Islet precursor cell (in vitro differentiated cells): ENCODE results near the gene NFE2.
"Not testable (repeated sequence)": the region's sequence is repeated elsewhere in the genome, so short reads cannot be mapped to it uniquely, and the experiment has no call there.

Experiments
- DNase-seq: peaks from one replicate; pipeline ENCODE4 v3.0.0-alpha.2; 2018

The NFE2 gene

DNA sequence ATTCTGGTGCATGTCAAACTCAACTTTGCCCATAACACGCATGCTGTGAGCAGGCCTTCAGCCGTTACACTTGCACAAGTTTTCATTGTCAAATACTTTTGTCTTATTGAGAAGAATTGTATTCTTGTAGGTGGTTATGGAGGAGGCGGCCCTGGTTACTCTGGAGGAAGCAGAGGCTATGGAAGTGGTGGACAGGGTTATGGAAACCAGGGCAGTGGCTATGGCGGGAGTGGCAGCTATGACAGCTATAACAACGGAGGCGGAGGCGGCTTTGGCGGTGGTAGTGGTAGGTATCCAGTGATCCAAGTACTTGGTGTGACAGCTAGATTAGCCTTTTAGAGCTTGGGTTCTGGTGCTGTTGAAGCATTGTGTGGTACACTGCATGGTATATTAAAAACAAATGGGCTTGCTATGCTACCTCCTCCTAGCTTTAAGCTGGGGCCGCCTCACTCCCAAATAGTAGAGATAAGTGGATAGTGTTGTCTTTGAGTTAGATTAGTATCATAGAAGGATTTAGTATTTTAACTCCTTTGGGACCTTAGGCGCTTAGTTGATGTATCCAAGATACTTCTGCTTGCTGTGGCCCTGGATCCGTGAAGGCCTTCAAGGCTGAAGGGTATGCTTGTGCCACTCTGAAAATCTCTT, 17.7 kb downstream of the NFE2 start:
- DNase-seq: peak; percentile 54

DNA sequence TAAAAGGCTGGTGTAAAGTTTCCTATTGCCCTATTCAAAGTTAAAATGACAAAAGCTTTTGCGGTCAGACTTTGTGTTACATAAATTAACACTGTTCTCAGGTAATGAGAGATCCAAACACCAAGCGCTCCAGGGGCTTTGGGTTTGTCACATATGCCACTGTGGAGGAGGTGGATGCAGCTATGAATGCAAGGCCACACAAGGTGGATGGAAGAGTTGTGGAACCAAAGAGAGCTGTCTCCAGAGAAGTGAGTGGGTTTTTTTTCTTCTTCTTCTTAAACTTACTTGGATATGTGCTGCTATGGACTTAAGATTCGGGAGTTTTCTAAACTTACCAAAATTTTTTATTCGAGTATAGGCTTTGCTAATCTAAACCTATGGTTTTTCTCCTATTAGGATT, 19.1 kb downstream of the NFE2 start:
- not testable (repeated sequence) for DNase-seq

DNA sequence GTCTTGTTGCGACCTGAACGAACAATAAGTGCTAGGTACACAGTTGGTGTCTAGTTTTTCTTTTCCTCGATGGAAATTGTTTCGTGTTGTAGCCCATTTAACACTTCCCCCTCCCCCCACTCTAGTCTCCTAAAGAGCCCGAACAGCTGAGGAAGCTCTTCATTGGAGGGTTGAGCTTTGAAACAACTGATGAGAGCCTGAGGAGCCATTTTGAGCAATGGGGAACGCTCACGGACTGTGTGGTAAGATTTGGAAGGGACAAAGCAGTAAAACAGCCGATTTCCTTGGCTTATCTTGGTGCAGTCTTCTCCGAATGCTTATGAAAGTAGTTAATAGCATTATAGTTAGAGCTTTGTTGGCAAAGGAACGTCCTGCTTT, 19.6 kb downstream of the NFE2 start:
- not testable (repeated sequence) for DNase-seq

DNA sequence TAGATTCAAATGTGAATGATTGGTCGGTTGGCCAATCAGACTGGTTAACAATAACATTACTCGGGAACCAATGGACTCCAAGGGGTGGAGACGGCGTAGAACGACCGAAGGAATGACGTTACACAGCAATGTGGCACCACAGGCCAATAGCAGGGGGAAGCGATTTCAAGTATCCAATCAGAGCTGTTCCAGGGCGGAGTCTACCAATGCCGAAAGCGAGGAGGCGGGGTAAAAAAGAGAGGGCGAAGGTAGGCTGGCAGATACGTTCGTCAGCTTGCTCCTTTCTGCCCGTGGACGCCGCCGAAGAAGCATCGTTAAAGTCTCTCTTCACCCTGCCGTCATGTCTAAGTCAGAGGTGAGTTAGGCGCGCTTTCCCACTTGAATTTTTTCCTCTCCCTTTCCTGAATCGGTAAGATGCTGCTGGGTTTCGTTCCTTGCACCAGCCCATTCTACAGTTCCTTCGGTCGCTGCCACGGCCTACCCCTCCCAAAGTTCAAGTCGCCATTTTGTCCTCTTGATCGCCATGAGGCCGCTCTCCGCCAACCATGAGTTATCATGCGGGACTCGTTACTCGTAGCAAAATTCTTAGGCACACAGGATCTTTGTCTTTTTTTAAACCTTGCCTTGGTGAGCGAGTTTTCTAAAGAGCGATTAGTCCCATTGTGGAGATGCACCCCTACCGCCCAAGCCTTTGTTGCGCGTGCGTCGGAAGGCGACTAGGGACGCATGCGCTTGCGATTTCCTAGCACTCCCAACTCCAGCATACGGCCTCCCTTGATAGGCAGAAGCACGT, 20.2 kb downstream of the NFE2 start, which contains the start of gene HNRNPA1:
TSS of gene HNRNPA1 (plus strand) at position 259 of the 793 bp plus-strand sequence. CDS start at position 341, 82 bp downstream.
- peak; percentile 100 for DNase-seq

DNA sequence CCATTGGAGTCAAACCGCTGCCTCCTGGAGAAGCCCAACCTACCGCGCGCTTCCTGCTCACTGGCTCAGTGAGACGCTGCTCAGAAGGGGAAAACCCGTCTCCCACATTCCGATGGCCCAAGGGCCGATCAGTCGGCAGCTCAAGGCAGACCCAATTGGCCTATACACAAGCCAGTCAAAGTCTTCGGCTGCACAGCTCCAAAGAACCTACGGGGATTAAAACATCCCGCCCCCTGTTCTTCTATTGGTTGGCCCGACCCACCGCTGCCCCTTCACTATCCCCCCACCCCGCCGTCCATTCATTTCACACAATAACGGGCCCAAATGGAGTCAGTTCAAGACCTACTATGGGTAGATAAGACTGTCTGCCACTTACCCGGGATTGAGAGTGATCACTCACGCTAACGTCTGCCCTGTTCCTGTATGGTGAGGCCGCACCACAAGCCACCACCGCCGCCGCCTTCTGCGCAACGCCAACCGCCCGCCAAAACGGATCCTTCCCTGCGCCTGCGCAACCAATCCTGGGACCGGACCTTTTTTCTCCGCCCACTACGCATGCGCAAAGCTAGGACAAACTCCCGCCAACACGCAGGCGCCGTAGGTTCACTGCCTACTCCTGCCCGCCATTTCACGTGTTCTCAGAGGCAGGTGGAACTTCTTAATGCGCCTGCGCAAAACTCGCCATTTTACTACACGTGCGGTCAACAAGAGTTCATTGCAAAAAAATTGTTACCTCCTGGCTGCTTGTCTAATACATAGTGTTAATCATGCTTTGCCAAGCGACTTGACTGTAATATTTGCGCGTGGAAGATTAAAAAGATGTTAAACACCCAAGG, 21.0 kb downstream of the NFE2 start, which contains the start of gene CBX5:
TSS of gene CBX5 (minus strand) at position 491 of the 836 bp plus-strand sequence. CDS start 22,472 bp downstream, outside the sequence.
- DNase-seq: peak; percentile 100

DNA sequence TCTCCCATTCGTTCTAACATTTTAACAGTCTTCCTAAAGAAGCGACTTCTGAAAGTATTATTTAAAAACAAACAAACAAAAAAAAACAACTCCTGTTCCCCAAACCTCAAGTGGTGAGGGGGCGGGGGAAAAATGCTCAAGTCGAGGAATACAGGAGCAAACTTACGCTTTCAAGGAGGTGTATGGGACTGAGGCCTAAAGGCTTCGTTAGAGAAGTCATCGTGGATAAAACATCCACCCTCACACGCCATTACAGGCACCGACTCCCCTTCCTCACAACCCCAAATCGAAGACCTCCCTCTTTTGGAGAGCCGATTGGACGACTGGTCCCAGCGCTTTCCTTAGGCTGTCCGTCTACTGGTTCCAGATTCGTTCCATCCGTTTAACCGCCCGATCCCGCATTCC, 21.6 kb downstream of the NFE2 start:
- no peak for DNase-seq

DNA sequence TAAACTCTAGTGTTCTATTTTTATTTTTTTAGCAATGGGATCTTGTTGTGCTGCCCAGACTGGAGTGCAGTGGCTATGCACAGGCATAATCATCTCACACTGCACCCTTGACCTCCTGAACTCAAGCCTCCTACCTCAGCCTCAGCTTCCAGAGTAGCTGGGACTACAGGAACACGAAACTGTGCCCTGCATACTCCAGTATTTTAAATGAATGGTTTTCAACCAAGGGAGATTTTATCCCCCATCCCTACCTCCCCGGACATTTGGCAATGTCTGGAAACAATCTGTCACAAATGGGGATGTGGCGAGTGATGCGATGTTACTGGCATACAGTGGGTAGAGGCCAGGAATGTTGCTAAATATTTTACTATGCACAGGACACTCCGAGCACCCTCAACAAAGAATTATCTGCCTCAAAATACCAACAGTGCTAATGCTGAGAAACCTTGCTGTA, 23.0 kb downstream of the NFE2 start:
- no peak for DNase-seq

DNA sequence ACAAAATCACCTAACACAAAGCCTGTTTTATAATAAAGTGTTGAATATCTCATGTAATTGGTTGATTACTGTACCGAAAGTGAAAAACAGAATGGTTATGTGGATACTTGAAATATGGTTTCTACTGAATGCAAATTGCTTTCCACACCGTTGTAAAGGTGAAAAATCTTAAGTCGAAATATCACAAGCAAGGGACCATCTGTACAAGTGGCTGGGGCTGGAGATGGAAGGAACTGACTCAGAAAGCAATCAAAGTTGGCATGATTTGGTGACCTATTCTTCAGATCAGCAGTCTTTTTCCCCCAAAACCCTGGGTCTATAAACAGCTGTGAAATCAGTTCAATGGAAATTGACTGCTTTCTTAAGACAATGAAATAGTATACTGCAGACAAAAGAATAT, 24.4 kb downstream of the NFE2 start:
- no peak for DNase-seq

DNA sequence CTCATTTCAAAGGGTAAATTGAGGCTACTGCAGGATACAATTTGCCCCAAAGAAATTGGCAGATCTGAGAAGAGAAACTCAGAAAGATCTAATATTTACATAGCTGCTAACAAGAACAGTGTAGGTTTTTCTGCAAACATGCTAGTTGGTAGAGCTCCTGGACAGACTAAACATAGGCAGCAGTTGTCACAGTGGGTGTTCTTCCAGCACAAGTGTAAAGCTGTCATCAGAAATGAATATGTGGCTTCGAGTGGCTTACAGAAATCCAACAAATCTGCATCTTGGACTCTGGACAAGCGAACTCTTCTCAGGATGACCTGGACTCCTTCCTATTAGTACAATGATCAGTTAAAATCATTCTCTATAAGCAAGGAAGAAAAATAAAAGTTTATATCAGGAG, 26.8 kb downstream of the NFE2 start:
- DNase-seq: no peak

DNA sequence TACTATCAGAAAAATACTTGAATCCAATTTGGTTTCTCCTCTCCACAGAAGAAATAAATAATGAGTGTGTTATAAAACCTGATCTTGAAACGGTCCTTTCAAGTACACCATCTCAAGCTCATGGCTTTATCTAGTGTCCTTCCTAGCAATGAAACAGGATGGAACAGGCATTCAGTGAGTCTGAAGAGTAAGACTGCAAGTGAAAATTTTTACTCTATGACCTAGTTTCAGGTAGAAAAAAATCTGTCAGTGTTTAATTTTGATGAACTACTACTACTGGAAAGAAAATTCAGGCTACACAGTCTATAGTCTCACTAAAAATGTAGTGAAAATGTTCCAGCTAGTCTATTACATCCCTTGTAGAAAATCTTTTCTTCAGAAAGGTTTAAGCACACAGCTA, 28.6 kb downstream of the NFE2 start:
- no peak for DNase-seq

DNA sequence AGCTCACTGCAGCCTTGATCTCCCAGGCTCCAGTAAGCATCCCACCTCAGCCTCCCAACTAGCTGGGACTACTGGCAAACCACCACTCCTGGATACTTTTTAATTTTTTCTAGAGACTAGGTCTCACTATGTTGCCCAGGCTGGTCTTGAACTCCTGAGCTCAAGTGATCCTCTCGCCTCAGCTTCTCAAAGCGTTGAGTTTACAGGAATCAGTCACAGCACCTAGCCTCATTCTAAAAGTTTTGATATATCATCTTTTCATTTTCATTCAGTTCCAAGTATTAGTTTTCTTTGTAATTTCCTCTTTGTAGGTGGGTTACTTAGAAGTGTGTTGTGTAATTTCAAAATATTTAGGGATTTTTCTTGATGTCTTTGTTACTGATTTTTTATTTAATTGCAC, 30.5 kb downstream of the NFE2 start:
- no peak for DNase-seq

DNA sequence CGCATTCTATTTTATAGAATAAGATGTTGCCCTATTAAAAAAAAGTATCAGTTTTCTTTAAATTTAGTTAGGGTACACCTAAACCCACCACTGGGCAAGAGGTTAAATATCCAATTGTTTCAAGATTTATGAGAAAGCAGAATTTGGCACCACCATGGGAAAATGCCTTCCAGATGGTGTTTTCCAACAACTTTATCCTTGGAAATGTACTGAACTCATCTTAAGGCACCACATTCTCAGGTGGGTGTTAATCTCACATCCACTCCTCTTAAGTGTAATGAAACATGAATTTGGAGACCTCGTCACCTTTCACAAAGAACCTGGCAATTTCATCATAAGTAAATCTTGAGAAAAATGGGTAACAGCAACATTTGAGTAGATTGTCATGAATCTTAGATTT, 34.0 kb downstream of the NFE2 start:
- DNase-seq: no peak

DNA sequence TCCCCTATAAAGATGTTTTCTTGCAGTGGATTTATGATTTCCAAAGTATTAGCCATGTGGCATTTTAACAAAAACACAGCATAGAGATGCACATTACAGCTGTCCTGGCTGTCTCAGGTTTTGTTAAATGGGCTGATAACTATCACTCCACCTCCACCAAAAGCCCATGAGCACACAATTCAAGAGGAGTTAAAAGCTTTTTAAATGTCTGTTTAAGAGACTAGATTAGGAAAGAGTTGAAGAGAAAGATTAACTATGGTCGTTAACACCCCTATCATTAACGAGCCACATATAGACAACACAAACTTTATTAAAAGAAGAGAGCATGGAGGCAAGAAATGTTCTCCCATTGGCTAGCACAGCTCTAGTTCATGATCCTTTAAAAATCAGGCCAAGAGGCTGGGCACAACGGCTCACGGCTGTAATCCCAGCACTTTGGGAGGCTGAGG, 35.4 kb downstream of the NFE2 start:
- DNase-seq: no peak

DNA sequence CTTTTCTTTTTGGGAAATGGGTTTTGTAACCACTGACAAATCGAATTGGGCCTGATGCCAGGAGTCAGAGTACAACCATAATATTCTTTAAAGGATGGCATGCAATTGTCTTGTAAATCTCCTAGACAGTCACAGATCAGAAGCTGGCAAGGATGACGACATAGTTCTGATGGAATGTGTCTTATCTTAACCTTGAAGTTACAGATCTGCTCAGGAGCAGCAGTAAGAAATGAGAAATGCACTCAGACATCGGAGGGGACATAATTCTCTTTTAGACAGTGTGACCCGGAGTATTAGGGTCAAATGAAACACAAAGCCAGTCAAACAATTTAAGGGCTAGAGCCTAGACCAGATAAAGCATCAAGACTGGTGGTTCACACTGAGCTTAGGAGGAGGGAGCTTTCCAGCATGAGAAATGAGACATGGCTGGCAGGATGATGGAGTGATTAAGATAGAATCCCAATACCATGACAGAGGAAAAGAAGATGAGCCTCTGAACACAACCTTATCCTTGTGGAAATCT, 38.4 kb downstream of the NFE2 start:
- DNase-seq: peak; percentile 77

DNA sequence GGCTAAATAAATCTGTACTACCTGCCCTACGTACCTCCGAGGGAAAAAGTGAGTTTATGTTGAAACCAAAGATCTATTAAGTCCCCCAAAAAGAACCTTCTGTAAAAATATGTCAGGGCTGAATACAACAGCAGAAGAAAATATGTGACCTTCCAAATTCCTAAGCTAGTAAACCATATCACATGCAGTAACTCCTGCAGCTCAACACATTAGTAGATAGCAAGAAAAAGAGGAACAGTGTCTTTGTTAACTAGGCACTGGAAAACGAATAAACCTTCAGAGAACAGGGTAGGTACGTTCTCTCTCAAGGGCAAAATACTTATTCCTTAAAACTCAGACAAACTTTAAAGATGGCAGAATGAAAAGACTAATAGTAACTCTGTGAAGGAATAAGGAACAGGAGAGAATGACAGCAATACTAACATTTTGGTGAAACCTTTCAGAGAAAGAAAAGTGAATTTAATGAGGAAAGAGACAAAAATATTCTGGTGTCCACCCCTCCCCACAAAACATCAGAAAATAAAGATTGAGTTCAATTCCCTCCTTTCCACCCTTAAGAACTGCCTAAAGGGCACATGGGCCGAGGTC, 38.9 kb downstream of the NFE2 start:
- no peak for DNase-seq

DNA sequence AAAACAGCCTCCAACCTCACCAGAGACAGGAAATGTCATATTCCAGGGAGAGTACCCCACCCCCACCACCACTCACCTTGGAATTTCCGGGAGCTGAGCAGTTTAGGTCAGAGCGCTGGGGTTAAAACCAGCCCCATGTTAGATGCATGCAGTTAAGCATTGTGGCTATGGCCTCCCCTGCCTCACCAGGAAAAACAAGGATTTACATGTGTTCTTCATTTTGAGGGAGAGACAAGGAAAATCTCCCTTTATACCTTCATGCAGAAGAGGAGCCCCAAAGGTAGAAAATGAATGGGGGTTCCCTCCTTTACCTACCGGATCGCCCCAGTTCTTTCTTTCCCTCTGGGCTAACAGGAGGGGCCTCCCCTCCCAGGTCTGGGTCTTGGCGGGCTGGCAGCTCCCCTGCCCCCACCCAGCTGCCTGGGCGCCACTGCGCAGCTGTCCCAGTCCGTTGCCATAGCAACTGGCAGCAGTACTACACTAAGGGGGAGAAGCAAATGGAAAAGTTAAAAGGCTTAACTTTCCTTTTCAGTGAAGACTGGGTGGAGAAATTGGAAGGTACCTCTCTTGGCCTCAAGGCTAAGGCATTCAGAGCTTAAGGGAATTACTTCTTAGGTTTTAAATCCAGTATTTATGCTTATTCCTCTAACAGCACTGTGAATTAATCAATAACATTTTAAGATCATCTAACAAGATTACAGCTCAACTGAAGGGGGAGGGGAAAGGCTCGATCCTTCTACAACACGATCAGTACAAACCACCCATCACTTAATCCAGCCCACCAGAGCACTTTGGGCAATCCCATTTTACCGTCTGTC, 41.4 kb downstream of the NFE2 start:
- DNase-seq: peak; percentile 98

DNA sequence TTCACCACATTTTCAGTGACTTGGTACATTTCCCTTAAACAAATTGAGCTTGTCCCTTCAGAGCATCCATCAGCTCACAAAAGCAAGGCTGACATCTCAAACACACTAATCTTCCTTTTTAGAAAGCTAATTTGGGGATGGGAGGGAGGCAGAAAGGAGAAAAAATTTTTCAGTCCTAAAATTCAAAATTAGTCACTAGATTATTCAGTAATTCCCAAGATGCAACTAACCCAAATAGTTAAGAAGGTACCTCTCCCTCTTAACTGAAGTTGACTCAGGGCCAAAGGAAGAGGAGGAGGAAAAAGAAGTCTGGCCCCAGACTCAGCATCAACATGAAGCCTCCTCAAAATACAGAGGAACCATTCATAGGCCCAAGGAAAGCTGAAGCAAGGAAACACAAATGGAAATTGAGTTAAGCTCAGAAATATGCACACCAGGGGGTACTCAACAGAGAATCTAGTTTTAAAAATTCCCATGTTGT, 42.6 kb downstream of the NFE2 start:
- peak; percentile 68 for DNase-seq

DNA sequence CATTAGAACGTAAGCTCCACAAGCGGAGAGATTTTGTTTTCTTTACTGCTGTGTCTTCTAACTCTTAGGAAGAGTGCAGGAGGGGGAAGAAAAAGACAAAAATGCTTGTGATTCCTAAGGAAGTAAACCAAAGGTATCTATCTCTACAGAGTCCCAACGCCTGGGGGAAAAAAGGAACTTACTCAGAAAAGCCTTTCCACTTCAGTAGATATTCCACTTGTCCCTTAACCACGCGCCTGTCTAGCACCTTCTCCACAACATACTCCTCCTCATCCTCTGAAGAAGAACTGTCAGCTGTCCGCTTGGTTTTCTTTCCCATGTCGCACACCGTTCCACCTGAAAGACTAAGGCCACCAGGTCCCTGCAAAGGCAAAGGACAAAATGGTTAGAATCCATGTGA, 43.5 kb downstream of the NFE2 start:
- DNase-seq: peak; percentile 59

DNA sequence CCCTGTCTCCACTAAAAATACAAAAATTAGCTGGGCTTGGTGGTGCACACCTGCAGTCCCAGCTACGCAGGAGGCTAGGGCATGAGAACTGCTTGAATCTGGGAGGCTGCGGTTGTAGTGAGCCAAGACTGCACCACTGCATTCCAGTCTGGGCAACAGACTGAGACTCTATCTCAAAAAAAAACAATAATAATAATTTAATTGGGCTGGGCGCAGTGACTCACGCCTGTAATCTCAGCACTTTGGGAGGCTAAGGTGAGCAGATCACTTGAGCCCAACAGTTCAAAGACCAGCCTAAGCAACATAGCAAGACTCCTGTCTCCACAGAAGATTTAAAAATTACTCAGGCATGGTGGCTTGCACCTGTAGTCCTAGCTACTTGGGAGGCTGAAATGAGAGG, 47.6 kb downstream of the NFE2 start:
- no peak for DNase-seq

DNA sequence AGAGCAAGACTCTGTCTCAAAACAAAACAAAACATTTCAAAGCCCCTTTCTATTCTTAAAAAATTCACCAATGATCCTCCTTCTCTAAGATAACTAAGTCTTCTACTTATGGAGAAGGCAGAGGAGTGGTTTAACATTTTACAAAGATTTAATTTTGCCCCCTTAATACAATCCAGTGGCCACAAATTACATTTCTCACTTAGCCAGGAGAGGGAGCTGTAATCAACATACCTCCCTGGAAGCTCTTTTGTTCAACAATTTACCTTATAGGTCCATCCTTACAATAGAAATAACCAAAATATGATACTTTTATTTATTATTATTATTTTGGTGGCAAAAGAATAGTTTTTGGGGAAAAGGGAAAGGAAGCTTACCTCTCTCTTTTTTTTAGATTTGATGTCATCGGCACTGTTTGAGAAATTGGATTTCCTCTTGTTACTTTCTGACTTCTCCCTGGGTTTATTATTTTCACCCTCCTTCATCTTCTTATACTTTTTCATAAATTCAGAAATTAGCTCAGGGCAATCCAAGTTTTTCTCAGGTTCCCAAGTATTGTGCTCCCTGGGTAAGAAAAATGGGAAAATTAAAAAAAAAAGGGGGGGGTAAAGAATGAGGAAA, 49.0 kb downstream of the NFE2 start:
- DNase-seq: no peak

DNA sequence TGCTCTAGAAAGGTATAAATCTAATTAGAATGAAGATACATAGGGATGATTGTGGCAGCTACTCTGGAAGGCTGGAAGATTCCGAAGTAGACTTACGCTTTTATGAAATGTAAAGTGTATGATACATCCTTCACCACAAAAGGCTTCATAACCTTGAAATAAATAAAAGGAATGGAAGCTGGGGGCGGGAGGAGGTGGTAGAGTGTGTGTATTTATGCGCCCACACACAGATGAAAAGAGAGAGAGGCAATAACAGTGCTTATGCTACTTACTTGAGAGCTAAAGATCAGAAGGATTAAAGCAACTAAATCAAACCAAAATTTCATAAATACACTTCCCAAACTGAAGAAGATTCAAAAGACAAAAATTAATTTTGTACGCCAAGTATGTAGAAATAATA, 51.3 kb downstream of the NFE2 start:
- DNase-seq: no peak
